NCI-H1436 (cell line): ENCODE data around the gene TBXT.
A peak's percentile ranks its signal among the peaks of the same experiment; 100 is the strongest.
"Not testable (repeated sequence)": the region's sequence is repeated elsewhere in the genome, so short reads cannot be mapped to it uniquely, and the experiment has no call there.

Source experiments
- DNase-seq: peaks from one replicate; lab custom pipeline; 2025; lab: John Stamatoyannopoulos, UW

Gene TBXT, protein sequence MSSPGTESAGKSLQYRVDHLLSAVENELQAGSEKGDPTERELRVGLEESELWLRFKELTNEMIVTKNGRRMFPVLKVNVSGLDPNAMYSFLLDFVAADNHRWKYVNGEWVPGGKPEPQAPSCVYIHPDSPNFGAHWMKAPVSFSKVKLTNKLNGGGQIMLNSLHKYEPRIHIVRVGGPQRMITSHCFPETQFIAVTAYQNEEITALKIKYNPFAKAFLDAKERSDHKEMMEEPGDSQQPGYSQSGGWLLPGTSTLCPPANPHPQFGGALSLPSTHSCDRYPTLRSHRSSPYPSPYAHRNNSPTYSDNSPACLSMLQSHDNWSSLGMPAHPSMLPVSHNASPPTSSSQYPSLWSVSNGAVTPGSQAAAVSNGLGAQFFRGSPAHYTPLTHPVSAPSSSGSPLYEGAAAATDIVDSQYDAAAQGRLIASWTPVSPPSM

GRCh38 chr6:166167801-166168615 is at the start of gene TBXT:
Gene TBXT (minus strand): TSS chr6:166167851. CDS start chr6:166167591, 260 bp downstream.
- no peak for DNase-seq

GRCh38 chr6:166207284-166207561 is 39.6 kb upstream of the TBXT start:
- DNase-seq, result no peak

DNA sequence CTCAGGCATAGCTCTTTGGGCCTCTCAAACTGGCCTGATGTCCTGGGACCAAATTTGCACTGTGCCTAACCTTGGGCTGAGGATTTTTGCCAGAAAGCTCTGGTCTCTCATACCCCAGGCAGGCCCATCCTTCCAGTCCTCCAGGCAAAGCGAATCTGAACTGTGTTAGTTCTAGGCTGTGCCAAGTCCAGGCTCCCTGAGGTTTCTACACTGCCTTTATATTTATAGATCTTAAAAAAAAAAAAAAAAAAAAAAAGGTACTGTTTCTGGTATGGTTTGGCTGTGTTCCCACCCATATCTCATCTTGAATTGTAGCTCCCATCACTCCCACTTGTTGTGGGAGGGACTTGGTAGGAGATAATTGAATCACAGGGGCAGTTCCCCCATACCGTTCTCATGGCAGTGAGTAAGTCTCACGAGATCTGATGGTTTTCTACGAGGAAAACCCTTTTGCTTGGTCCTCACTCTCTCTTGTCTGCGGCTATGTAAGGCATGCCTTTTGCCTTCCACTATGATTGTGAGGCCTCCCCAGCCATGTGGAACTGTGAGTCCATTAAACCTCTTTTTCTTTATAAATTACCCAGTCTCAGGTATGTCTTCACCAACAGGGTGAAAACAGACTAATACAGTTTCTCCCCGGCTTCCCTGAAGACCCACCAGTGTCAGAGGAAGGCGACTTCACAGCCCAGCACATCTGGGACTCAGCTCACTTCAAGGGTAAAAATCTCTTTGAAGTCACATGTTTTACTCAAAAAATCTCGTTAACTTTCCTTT is 39.0 kb upstream of the TBXT start:
- no peak for DNase-seq

- no peak for DNase-seq
Measured at GRCh38 chr6:166206066-166206465, 38.4 kb upstream of the TBXT start.

GRCh38 chr6:166204852-166205650 is 37.4 kb upstream of the TBXT start:
- DNase-seq, result no peak

- DNase-seq, result no peak
Measured at GRCh38 chr6:166203641-166204222, 36.1 kb upstream of the TBXT start.

DNA sequence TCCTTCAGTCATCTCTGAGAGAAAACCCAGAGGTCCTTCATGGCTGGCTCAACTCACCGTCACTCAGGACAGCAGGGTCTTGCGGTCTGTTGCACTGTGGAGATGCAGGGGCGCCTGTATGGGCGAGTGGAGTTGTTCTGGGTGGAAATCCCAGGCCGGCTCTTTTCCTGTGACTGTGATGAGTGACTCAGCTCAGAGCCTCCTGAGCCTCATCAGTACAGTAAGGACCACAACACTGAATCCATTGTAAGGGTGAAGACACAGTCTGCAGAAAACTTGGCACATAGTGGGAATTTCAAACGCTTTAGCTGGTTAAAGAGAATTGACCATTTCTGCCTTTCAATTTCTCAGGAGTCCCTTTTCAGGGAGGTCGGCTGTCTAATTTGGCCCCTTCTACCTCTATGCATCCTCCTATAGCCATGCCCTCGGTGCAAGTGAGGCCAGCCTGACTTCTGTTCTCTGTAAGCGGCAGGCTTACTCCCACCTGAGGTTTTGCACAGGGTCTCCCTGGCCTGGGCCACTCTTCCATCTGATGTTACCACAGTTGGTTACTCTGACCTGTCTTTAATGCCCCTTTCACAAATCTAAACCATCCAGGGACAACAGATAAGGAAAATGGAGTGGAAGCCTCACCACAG is 35.5 kb upstream of the TBXT start:
- DNase-seq, result no peak

- no peak for DNase-seq
Measured at GRCh38 chr6:166202321-166202733, 34.7 kb upstream of the TBXT start.

- no peak for DNase-seq
Measured at GRCh38 chr6:166201878-166202277, 34.2 kb upstream of the TBXT start.

GRCh38 chr6:166197361-166197760 is 29.7 kb upstream of the TBXT start:
- no peak for DNase-seq

- no peak for DNase-seq
Measured at GRCh38 chr6:166195860-166196238, 28.2 kb upstream of the TBXT start.

DNA sequence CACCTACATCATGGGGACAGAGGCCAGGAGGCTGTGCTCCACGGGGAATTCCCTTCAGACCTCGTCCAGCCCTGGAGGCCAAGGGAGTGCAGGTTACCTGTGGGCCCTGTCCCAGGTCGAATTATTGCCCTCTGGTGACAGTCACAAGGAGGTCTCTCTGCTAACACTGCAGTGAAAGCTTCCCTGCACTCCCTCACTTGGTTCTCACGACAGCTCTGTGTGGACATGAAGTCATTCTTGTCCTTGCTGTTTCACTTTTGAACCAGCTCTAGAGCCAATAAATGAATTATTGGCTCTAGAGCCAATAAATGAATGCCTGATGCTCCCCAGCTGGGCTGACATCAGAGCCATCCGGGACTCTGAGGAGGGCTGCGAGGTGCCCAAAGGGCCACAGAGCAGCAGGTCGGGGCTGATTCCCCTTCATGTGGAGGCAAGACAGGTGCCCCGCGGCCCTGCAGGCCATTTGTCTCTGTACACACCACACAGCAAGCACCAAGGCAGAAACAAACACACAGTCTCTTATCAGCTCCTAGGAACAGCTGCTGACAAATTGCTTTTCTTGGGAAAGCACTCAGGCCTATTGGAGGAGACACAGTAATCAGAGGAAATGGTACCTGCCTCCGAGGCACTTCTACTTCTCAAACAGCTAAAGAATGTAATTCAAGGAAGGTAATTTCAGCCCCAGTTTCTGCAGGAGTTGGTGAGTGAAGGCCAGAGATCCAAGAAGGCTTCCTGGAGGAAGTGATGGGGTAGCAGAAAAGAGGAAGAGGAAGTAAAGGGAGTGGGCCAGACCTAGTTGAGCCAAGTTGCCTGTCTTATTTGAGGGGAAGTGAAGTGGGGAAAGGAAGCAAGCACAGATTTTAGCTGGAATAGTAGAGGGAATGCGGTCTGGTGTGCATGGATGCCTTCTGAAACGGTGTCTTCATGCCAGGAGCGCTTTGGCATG is 27.5 kb upstream of the TBXT start:
- DNase-seq, result no peak

DNA sequence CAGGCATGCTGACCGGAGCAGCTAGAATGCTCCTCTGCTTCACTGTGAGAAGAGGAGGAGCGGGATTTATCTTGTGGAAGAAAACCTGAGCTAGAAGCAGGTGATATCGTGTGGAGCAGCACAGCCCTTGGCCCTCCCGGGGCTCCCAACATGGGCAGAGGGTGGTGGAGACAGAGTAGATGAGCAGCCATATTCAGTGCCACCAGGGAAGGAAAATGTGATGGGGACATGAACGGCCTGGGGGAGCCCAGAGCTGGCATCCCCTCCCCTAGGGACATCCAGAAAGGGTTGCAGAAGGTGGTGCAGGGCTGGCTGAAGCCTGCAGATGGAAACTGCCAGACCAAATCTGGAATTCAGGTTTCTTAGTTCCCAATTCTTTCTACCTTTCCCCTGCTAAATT is 24.9 kb upstream of the TBXT start:
- no peak for DNase-seq

- no peak for DNase-seq
Measured at GRCh38 chr6:166192136-166192535, 24.5 kb upstream of the TBXT start.

DNA sequence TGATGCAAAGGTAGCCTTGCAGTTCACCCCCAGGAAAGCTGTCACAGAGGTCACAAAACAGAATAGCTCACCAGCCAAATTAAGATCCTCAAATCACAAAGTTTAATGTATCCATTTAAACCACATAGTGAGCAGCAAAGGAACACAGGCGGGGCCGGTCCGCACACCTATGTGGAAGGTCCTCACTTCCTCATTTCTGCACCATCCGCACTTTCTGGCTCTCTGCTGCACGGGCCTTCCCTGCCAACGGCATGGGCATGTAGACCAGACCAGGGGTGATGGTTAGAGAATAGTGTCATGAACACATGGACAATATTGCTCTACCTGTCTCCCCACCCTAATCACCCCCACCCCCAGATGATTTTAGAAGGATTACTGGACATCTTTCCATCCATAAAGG is 12.1 kb upstream of the TBXT start:
- no peak for DNase-seq

- DNase-seq, result no peak
Measured at GRCh38 chr6:166176106-166176505, 8.5 kb upstream of the TBXT start.

DNA sequence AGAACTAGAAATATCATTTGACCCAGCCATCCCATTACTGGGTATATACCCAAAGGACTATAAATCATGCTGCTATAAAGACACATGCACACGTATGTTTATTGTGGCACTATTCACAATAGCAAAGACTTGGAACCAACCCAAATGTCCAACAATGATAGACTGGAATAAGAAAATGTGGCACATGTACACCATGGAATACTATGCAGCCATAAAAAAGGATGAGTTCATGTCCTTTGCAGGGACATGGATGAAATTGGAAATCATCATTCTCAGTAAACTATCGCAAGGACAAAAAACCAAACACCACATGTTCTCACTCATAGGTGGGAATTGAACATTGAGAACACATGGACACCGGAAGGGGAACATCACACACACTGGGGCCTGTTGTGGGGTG is 7.4 kb upstream of the TBXT start:
- not testable (repeated sequence) for DNase-seq

DNA sequence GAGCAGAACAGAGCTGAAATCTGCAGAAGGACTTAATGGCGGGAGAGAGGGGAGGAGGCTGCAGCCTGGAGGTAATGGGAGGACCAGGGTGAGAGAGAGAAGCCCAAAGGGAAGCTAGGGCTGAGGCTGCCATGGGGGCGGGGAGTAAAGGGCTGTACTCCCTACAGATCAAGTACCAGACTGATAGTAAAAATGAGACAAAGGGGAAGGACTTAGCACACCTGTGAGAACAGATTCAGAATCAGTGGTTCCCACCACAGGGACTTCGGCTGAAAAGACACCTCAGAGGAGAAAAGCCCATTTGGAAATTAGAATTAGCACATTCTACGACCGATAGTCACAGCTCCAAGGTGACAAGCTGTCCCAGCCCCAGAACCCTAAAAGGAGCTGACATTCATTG is 6.4 kb upstream of the TBXT start:
- DNase-seq, result no peak

GRCh38 chr6:166173281-166173951 is 5.8 kb upstream of the TBXT start:
- DNase-seq, result peak; percentile 17
